PC-9 (cell line): ENCODE measurements around the gene VWA3B.

ENCODE experiments used
- CTCF ChIP-seq: fragments of 200-600 bp; sonication (generic); conservative IDR thresholded peaks from 2 replicates; pipeline ENCODE4 v1.6.1; 2017; ENCODE audit warnings: mixed run types, antibody characterized with exemption, mild to moderate bottlenecking, moderate library complexity
- EZH2 ChIP-seq: fragments of 200-600 bp; sonication (generic); IDR thresholded peaks from 2 replicates; pipeline ENCODE4 v1.8.0; 2017; ENCODE audit warnings: antibody characterized with exemption, low read depth

GRCh38 chr2:98148595-98149332, 61.8 kb downstream of the VWA3B start:
- TF ChIP-seq CTCF (no peak), EZH2 (no peak)
